Activated CD4-positive, alpha-beta T cell treated with anti-CD3 and anti-CD28 coated beads, Interleukin-2, amount 50 U/mL, for 1 hour (primary cell): ENCODE data around the gene OR5AS1.
"Not testable (repeated sequence)": the region's sequence is repeated elsewhere in the genome, so short reads cannot be mapped to it uniquely, and the experiment has no call there.

Source experiments
- DNase-seq: peaks from one replicate; pipeline ENCODE4 v3.0.0-alpha.2; 2020

OR5AS1 gene

GRCh38 chr11:56027354-56027753 is at the start of gene OR5AS1:
TSS of gene OR5AS1 (plus strand) at chr11:56027654. CDS start at chr11:56030419, 2,765 bp downstream.
- DNase-seq, result no peak

DNA sequence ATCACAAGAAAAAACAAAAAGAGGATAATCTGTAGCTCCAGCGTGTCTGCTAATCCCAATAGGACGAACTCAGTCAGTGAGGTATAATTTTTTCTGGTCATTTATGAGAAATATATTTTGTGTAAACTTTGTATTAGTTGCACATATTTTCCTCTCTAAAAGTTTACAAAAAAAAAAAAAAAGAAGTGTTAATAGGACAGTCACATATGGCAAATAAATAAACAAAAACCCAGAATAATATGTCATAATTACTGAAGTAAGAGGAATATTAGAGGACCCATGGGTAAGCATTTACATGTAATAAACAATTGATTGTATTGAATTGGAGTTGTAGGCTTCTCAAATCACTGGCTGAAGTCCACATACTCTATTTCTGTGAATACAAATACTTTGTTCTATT is 32.9 kb upstream of the OR5AS1 start, which contains the start of gene OR5F1:
OR5F1 (minus strand) TSS at position 101 of the 400 bp plus-strand sequence; CDS start at position 101, 0 bp downstream.
- no peak for DNase-seq

DNA sequence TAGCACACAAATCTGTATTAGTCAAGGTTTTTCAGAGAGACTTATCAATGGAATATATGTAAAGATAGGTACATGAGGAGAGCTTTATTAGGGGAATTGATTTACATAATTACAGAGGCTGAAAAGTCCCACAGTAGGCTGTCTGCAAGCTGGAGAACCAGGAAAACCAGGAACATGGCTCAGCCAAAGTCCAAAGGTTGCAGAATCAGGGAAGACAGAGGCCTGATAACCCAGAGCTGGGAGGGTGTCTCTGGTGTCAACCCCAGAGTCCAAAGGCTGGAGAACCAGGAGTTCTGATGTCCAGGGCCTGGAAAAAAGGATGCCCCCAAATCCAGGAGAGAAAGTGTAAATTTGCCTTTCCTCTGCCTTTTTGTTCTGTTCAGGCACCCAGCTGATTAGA is 16.7 kb upstream of the OR5AS1 start:
- DNase-seq, result no peak

DNA sequence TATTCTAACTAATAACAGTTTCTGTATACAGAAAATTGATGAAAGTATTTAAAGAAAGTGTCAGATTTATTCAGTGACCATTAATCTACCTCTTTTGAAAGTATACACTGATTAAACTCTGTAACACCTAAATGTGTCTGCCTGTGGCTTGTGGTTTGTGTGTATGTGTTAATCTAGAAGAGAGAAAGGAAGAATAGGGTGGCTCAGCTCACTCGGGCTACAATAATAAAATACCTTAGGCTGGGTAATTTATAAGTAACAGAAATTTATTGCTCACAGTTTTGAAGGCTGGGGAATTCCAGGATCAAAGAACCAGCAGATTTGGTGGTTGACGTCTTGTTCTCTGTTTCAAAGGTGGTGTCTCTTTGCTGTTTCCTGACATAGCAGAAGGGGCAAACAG is 13.6 kb upstream of the OR5AS1 start:
- no peak for DNase-seq

- no peak for DNase-seq
Measured at GRCh38 chr11:56045538-56045937, 18.1 kb downstream of the OR5AS1 start.

- DNase-seq, result no peak
Measured at GRCh38 chr11:56048480-56048879, 21.0 kb downstream of the OR5AS1 start.

DNA sequence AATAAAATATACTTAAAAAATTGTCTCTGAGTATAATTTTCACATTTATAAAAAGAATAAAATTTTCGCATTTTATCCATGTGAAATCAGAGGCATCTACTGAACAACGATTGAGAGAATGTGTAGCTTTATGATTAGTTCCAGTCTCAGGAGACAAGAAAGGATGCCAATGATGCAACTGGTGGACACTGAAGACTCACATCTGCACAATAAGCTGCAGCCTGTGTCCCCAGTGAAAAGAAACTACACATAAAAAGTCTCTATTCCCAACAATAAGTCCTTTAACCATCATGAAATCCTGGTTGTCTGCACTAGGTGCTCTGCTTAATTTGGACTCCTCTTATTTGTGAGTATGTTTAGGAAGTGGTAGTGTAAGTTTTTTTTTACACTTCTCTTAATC is 22.0 kb downstream of the OR5AS1 start:
- no peak for DNase-seq

DNA sequence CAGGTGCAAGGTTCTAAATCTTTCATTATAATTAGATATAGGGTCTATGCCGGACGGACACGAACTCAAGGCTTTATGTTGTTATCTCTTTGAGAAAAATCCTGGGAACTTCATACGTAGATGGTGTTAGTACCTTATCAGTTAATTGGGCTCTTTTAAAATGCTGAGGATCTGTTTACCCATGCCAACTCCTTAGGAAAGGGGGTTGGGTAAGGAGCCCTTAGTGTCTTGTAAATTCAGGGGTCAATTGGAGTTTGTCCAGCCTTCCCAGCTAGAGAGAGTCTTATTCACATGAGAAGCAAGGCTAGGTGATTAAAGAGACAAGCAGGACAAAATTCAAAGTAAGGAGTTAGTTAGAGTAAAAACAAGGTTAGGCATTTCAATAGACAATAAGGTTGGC is 28.9 kb downstream of the OR5AS1 start:
- DNase-seq, result not testable (repeated sequence)

- DNase-seq, result not testable (repeated sequence)
Measured at GRCh38 chr11:56057661-56058237, 30.3 kb downstream of the OR5AS1 start.

DNA sequence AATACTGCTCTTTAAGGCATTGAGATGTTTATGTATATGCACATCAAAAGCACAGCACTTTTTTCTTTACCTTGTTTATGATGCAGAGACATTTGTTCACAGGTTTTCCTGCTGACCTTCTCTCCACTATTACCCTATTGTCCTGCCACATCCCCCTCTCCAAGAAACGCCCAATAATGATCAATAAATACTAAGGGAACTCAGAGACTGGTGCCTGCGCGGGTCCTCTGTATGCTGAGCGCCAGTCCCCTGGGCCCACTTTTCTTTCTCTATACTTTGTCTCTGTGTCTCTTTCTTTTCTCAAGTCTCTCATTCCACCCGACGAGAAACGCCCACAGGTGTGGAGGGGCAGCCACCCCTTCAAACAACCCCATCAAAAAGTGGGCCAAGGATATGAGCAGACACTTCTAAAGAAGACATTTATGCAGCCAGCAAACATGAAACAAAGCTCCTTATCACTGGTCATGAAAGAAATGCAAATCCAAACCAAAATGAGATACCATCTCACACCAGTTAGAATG is 30.9 kb downstream of the OR5AS1 start:
- not testable (repeated sequence) for DNase-seq

GRCh38 chr11:56066980-56067379 is 39.5 kb downstream of the OR5AS1 start:
- no peak for DNase-seq
